ENCODE results near the gene HSD17B4.
"Not testable (repeated sequence)": the region's sequence is repeated elsewhere in the genome, so short reads cannot be mapped to it uniquely, and the experiment has no call there.

The HSD17B4 gene

DNA sequence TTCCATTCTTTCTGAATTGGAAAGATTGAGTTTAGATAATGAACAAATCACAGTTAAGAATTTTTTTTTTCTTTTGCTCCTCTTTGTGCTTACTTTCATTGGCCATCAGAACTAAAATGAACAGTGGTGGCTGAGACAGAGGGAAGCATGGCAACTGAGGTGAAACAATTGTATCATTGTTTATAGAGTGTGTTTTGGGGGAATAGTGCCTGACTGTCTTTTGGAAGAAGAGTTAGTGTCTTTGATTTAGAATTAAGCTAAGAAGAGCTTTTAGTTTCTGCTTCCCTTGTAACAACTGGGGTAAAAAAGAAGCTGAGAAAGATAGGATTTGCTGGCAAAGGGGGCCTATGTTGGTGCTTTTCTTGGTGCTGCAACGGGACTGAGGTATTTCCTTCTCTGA is 24.0 kb downstream of the HSD17B4 start:
- H3K4me3 ChIP-seq (ENCODE audit: low read length in 2 of 2) = no peak overlapping the region
- no peak overlapping the region for H3K27ac ChIP-seq (ENCODE audit: low read depth in 2 of 2, low read length in 2 of 2)
- H3K9me3 ChIP-seq (ENCODE audit: control insufficient read depth in 2 of 2, low read length in 2 of 2) = no peaks in the 10 kb centered on the region
- peaks cover 27 to 38% of the 10 kb centered on the region in 2 donors for H3K36me3 ChIP-seq (ENCODE audit: control insufficient read depth in 2 of 2, insufficient read depth in 2 of 2, low read length in 2 of 2)
- no peaks in the 10 kb centered on the region for H3K4me1 ChIP-seq (ENCODE audit: control insufficient read depth in 2 of 2, insufficient read depth in 2 of 2, low read length in 2 of 2)
- H3K27me3 ChIP-seq (ENCODE audit: control insufficient read depth in 2 of 2, insufficient read depth in 2 of 2, low read length in 2 of 2) = no peaks in the 10 kb centered on the region
- no peak overlapping the region for H3K9ac ChIP-seq (ENCODE audit: low read depth in 1 of 2, low read length in 2 of 2)

DNA sequence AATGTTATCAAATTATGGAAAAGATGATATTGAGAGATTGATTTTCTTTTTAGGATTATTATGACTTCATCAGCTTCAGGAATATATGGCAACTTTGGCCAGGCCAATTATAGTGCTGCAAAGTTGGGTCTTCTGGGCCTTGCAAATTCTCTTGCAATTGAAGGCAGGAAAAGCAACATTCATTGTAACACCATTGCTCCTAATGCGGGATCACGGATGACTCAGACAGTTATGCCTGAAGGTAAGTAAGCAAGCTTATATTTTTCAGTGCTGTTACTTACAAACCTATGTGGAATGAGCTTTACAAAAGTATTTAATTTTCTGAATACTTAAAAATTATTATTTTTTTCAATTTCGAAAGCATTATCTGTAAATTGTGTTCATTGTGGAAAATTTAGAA is 26.5 kb downstream of the HSD17B4 start:
- H3K36me3 ChIP-seq (ENCODE audit: control insufficient read depth in 2 of 2, insufficient read depth in 2 of 2, low read length in 2 of 2) = peaks cover 31 to 43% of the 10 kb centered on the region in 2 donors
- H3K27me3 ChIP-seq (ENCODE audit: control insufficient read depth in 2 of 2, insufficient read depth in 2 of 2, low read length in 2 of 2) = no peaks in the 10 kb centered on the region

DNA sequence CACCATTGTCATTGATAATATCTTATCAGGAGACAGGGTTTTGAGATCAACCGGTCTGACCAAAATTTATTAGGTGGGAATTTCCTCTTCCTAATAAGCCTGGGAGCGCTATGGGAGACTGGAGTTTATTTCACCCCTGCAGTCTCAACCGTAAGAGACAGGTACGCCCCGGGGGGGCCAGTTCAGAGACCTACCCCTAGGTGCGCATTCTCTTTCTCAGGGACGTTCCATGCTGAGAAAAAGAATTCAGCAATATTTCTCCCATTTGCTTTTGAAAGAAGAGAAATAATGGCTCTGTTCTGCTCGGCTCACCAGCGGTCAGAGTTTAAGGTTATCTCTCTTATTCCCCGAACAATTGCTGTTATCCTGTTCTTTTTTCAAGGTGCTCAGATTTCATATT is 28.3 kb downstream of the HSD17B4 start:
- H3K27me3 ChIP-seq (ENCODE audit: control insufficient read depth in 2 of 2, insufficient read depth in 2 of 2, low read length in 2 of 2); H3K4me3 ChIP-seq (ENCODE audit: low read length in 2 of 2); H3K9me3 ChIP-seq (ENCODE audit: control insufficient read depth in 2 of 2, low read length in 2 of 2); H3K27ac ChIP-seq (ENCODE audit: low read depth in 2 of 2, low read length in 2 of 2); H3K9ac ChIP-seq (ENCODE audit: low read depth in 1 of 2, low read length in 2 of 2); H3K4me1 ChIP-seq (ENCODE audit: control insufficient read depth in 2 of 2, insufficient read depth in 2 of 2, low read length in 2 of 2): not testable (repeated sequence)
- H3K36me3 ChIP-seq (ENCODE audit: control insufficient read depth in 2 of 2, insufficient read depth in 2 of 2, low read length in 2 of 2) = peaks cover 33 to 34% of the 10 kb centered on the region in 2 donors

More for the DNA sequence above, 26.5 kb downstream of the HSD17B4 start:
- Histone ChIP-seq H3K4me3 (ENCODE audit: low read length in 2 of 2) (no peak overlapping the region), H3K9ac (ENCODE audit: low read depth in 1 of 2, low read length in 2 of 2) (no peak overlapping the region), H3K9me3 (ENCODE audit: control insufficient read depth in 2 of 2, low read length in 2 of 2) (no peaks in the 10 kb centered on the region), H3K4me1 (ENCODE audit: control insufficient read depth in 2 of 2, insufficient read depth in 2 of 2, low read length in 2 of 2) (no peaks in the 10 kb centered on the region), H3K27ac (ENCODE audit: low read depth in 2 of 2, low read length in 2 of 2) (no peak overlapping the region)

DNA sequence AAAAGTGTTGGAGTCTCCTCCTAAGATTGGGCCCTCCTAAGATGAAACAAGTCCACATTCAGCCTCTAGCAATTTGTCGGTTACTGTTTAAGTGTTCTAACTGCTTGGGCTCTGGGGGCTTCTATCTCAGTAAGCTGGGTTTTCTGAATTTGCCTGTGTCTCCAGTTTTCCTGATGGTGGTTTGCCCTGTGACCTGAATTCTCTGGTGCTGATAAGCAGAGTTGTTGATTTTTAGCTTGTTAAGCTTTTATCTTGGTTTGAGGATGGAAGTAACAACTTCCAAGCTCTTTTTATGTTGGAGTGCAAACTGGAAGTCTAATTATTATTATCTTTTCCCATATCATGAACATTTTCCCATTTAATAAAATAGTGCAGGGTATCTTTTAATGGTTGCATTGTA is 30.9 kb downstream of the HSD17B4 start:
- no peak overlapping the region for H3K4me3 ChIP-seq (ENCODE audit: low read length in 2 of 2)
- H3K9ac ChIP-seq (ENCODE audit: low read depth in 1 of 2, low read length in 2 of 2) = no peak overlapping the region
- H3K36me3 ChIP-seq (ENCODE audit: control insufficient read depth in 2 of 2, insufficient read depth in 2 of 2, low read length in 2 of 2) = peaks cover 24 to 27% of the 10 kb centered on the region in 2 donors
- no peaks in the 10 kb centered on the region for H3K4me1 ChIP-seq (ENCODE audit: control insufficient read depth in 2 of 2, insufficient read depth in 2 of 2, low read length in 2 of 2)
- no peaks in the 10 kb centered on the region for H3K27me3 ChIP-seq (ENCODE audit: control insufficient read depth in 2 of 2, insufficient read depth in 2 of 2, low read length in 2 of 2)
- H3K9me3 ChIP-seq (ENCODE audit: control insufficient read depth in 2 of 2, low read length in 2 of 2) = no peaks in the 10 kb centered on the region
- no peak overlapping the region for H3K27ac ChIP-seq (ENCODE audit: low read depth in 2 of 2, low read length in 2 of 2)

DNA sequence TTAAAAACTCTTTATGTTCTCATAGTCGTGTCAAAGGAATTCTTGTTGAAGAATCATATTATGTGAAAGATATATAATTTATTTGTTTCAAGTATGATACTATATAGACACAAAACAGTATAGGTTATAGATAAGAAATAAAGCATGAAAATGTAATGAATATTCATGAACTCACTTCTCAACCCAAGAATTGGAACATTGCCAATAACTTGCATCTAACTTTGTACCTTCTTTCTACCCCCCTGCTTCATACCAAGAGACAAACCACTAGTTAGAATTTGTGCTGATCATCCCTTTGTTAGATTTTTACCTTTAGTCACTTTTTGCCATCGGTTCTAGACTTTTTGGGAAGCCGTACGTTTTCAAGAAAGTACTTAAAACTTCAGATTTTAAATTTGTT is 32.6 kb downstream of the HSD17B4 start:
- no peaks in the 10 kb centered on the region for H3K4me1 ChIP-seq (ENCODE audit: control insufficient read depth in 2 of 2, insufficient read depth in 2 of 2, low read length in 2 of 2)
- no peak overlapping the region for H3K9ac ChIP-seq (ENCODE audit: low read depth in 1 of 2, low read length in 2 of 2)
- peaks cover 10 to 16% of the 10 kb centered on the region in 2 donors for H3K36me3 ChIP-seq (ENCODE audit: control insufficient read depth in 2 of 2, insufficient read depth in 2 of 2, low read length in 2 of 2)
- no peaks in the 10 kb centered on the region for H3K27me3 ChIP-seq (ENCODE audit: control insufficient read depth in 2 of 2, insufficient read depth in 2 of 2, low read length in 2 of 2)
- no peak overlapping the region for H3K27ac ChIP-seq (ENCODE audit: low read depth in 2 of 2, low read length in 2 of 2)
- no peaks in the 10 kb centered on the region for H3K9me3 ChIP-seq (ENCODE audit: control insufficient read depth in 2 of 2, low read length in 2 of 2)
- H3K4me3 ChIP-seq (ENCODE audit: low read length in 2 of 2) = no peak overlapping the region

DNA sequence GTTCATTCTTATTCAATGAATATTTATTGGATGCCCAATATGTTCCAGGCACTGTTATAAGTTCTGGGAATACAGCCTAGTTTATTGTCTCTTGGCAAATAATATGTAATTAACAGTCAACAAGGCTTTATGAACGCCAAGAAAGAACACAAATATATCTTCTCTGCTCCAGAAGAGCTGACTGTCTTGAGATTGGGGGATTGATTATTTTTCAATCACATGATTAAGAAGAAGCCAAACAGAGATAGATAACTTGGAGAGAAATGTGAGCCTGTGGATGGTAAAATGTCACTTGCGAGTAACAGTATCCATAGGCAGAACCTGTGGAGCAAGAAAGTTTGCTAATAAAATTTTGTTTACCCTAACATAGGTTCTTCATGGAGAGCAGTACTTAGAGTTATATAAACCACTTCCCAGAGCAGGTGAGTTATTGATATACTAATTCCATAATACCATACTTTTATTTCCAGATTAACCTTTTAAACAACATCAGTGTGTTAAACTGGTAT is 49.4 kb downstream of the HSD17B4 start:
- Histone ChIP-seq H3K9ac (ENCODE audit: low read depth in 1 of 2, low read length in 2 of 2) (no peak overlapping the region), H3K4me3 (ENCODE audit: low read length in 2 of 2) (no peak overlapping the region), H3K27ac (ENCODE audit: low read depth in 2 of 2, low read length in 2 of 2) (no peak overlapping the region), H3K36me3 (ENCODE audit: control insufficient read depth in 2 of 2, insufficient read depth in 2 of 2, low read length in 2 of 2) (peaks cover 32 to 38% of the 10 kb centered on the region in 2 donors), H3K27me3 (ENCODE audit: control insufficient read depth in 2 of 2, insufficient read depth in 2 of 2, low read length in 2 of 2) (no peaks in the 10 kb centered on the region), H3K9me3 (ENCODE audit: control insufficient read depth in 2 of 2, low read length in 2 of 2) (peaks cover 0 to 7% of the 10 kb centered on the region in 2 donors), H3K4me1 (ENCODE audit: control insufficient read depth in 2 of 2, insufficient read depth in 2 of 2, low read length in 2 of 2) (no peaks in the 10 kb centered on the region)

DNA sequence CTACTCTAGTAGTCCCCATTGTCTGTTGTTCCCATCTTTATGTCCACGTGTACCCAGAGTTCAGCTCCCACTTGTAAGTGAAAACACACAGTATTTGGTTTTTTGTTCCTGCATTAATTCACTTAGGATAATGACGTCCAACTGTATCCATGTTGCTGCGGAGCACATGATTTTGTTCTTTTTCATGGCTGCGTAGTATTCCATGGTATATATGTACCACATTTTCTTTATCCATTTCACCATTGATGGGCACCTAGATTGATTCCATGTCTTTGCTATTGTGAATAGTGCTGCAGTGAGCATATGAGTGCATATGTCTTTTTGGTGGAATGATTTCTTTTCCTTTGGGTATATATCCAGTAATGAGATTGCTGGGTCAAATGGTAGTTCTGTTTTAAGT is 51.6 kb downstream of the HSD17B4 start:
- not testable (repeated sequence) for H3K27ac ChIP-seq (ENCODE audit: low read depth in 2 of 2, low read length in 2 of 2); H3K27me3 ChIP-seq (ENCODE audit: control insufficient read depth in 2 of 2, insufficient read depth in 2 of 2, low read length in 2 of 2)
- peaks cover 21 to 33% of the 10 kb centered on the region in 2 donors for H3K36me3 ChIP-seq (ENCODE audit: control insufficient read depth in 2 of 2, insufficient read depth in 2 of 2, low read length in 2 of 2)

DNA sequence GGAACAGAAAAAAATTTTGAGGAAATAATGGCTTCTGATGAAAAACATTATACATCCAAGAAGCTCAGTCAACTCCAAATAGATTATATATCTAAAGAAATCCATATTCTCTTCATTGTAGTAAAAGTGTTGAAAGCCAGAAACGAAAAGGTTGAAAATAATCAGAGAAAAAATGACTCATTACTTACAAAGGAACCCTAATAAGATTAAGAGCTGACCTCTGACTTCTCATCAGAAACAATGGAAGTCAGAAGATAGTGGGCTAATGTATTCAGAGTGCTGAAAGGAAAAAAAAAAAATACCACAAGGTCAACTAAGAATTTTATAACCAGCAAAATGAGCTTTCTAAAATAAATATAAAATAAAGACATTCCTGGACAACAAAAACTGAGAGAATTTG is 60.0 kb downstream of the HSD17B4 start:
- peaks cover 33 to 35% of the 10 kb centered on the region in 2 donors for H3K36me3 ChIP-seq (ENCODE audit: control insufficient read depth in 2 of 2, insufficient read depth in 2 of 2, low read length in 2 of 2)
- no peak overlapping the region for H3K4me3 ChIP-seq (ENCODE audit: low read length in 2 of 2)
- H3K9ac ChIP-seq (ENCODE audit: low read depth in 1 of 2, low read length in 2 of 2) = no peak overlapping the region
- H3K27ac ChIP-seq (ENCODE audit: low read depth in 2 of 2, low read length in 2 of 2) = no peak overlapping the region
- H3K9me3 ChIP-seq (ENCODE audit: control insufficient read depth in 2 of 2, low read length in 2 of 2) = no peaks in the 10 kb centered on the region
- no peaks in the 10 kb centered on the region for H3K27me3 ChIP-seq (ENCODE audit: control insufficient read depth in 2 of 2, insufficient read depth in 2 of 2, low read length in 2 of 2)
- no peaks in the 10 kb centered on the region for H3K4me1 ChIP-seq (ENCODE audit: control insufficient read depth in 2 of 2, insufficient read depth in 2 of 2, low read length in 2 of 2)

More for the DNA sequence above, 51.6 kb downstream of the HSD17B4 start:
- not testable (repeated sequence) for H3K4me1 ChIP-seq (ENCODE audit: control insufficient read depth in 2 of 2, insufficient read depth in 2 of 2, low read length in 2 of 2); H3K9ac ChIP-seq (ENCODE audit: low read depth in 1 of 2, low read length in 2 of 2); H3K9me3 ChIP-seq (ENCODE audit: control insufficient read depth in 2 of 2, low read length in 2 of 2); H3K4me3 ChIP-seq (ENCODE audit: low read length in 2 of 2)

DNA sequence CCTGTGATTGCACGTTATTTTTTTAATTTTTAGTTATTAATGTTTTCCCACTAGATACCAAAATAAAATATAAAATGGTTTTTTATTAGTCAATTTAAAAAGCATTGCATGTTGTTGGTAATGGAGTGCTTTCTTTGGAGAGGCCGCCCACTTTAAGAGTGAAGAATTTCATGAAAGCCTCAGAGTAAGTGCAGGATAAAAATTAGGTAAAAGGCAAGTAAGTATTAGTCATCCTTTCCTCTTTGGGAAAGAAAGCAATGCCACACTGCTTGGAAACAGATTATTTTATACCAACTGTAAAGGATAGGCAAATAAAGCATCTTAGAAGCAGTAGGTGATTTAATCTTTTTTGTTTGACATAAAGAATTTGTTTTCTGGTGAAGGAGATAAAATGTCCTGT is 62.9 kb downstream of the HSD17B4 start:
- Histone ChIP-seq H3K36me3 (ENCODE audit: control insufficient read depth in 2 of 2, insufficient read depth in 2 of 2, low read length in 2 of 2) (peaks cover 24 to 28% of the 10 kb centered on the region in 2 donors), H3K9me3 (ENCODE audit: control insufficient read depth in 2 of 2, low read length in 2 of 2) (no peaks in the 10 kb centered on the region), H3K4me3 (ENCODE audit: low read length in 2 of 2) (no peak overlapping the region), H3K9ac (ENCODE audit: low read depth in 1 of 2, low read length in 2 of 2) (no peak overlapping the region), H3K4me1 (ENCODE audit: control insufficient read depth in 2 of 2, insufficient read depth in 2 of 2, low read length in 2 of 2) (no peaks in the 10 kb centered on the region), H3K27ac (ENCODE audit: low read depth in 2 of 2, low read length in 2 of 2) (no peak overlapping the region), H3K27me3 (ENCODE audit: control insufficient read depth in 2 of 2, insufficient read depth in 2 of 2, low read length in 2 of 2) (no peaks in the 10 kb centered on the region)

DNA sequence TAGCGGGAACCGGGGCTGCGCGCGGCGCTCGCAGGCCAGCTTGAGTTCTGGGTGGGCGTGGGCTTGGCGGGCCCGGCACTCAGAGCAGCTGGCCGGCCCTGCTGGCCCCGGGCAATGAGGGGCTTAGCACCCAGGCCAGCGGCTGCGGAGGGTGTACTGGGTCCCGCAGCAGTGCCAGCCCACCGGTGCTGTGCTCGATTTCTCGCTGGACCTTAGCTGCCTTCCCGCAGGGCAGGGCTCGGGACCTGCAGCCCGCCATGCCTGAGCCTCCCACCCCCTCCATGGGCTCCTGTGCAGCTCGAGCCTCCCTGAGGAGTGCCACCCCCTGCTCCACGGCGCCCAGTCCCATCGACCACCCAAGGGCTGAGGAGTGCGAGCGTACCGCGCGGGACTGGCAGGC is 64.8 kb downstream of the HSD17B4 start:
- H3K9me3 ChIP-seq (ENCODE audit: control insufficient read depth in 2 of 2, low read length in 2 of 2); H3K27ac ChIP-seq (ENCODE audit: low read depth in 2 of 2, low read length in 2 of 2); H3K9ac ChIP-seq (ENCODE audit: low read depth in 1 of 2, low read length in 2 of 2); H3K27me3 ChIP-seq (ENCODE audit: control insufficient read depth in 2 of 2, insufficient read depth in 2 of 2, low read length in 2 of 2); H3K4me1 ChIP-seq (ENCODE audit: control insufficient read depth in 2 of 2, insufficient read depth in 2 of 2, low read length in 2 of 2); H3K4me3 ChIP-seq (ENCODE audit: low read length in 2 of 2): not testable (repeated sequence)
- H3K36me3 ChIP-seq (ENCODE audit: control insufficient read depth in 2 of 2, insufficient read depth in 2 of 2, low read length in 2 of 2) = peaks cover 11 to 12% of the 10 kb centered on the region in 2 donors

DNA sequence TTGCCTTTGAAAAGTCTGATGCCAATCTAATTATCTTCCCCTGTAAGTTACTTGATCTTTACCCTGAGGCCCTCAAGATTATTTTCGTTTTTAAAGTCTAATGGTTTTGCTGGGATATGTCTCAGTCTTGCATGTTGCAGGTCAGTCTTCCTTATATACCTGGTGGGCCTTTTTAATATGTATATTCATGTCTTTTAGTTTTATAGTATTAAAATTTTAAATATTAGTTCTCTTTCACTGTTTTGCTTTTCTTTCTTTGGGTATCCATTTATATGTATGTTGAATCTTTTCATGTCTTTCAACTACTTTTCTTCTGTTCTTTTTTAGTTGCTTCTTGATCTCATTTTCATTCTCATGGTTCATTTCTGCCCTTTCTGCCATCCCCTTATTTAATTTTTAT is 68.9 kb downstream of the HSD17B4 start:
- Histone ChIP-seq H3K36me3 (ENCODE audit: control insufficient read depth in 2 of 2, insufficient read depth in 2 of 2, low read length in 2 of 2) (peaks cover 4 to 11% of the 10 kb centered on the region in 2 donors), H3K9me3 (ENCODE audit: control insufficient read depth in 2 of 2, low read length in 2 of 2) (no peaks in the 10 kb centered on the region), H3K27ac (ENCODE audit: low read depth in 2 of 2, low read length in 2 of 2) (no peak overlapping the region), H3K4me1 (ENCODE audit: control insufficient read depth in 2 of 2, insufficient read depth in 2 of 2, low read length in 2 of 2) (no peaks in the 10 kb centered on the region), H3K27me3 (ENCODE audit: control insufficient read depth in 2 of 2, insufficient read depth in 2 of 2, low read length in 2 of 2) (no peaks in the 10 kb centered on the region), H3K9ac (ENCODE audit: low read depth in 1 of 2, low read length in 2 of 2) (no peak overlapping the region), H3K4me3 (ENCODE audit: low read length in 2 of 2) (no peak overlapping the region)
